HG02943 (cell line): ENCODE results near the gene CENPF.
"Not testable (repeated sequence)": the region's sequence is repeated elsewhere in the genome, so short reads cannot be mapped to it uniquely, and the experiment has no call there.

Source experiments
- ATAC-seq: cut with Tn5 transposase; IDR thresholded peaks from one replicate; pipeline ENCODE4 v1.9.1; 2021; ENCODE audit warnings: mild to moderate bottlenecking, low read depth, moderate library complexity; ENCODE audit not compliant: unreplicated experiment

CENPF gene

DNA sequence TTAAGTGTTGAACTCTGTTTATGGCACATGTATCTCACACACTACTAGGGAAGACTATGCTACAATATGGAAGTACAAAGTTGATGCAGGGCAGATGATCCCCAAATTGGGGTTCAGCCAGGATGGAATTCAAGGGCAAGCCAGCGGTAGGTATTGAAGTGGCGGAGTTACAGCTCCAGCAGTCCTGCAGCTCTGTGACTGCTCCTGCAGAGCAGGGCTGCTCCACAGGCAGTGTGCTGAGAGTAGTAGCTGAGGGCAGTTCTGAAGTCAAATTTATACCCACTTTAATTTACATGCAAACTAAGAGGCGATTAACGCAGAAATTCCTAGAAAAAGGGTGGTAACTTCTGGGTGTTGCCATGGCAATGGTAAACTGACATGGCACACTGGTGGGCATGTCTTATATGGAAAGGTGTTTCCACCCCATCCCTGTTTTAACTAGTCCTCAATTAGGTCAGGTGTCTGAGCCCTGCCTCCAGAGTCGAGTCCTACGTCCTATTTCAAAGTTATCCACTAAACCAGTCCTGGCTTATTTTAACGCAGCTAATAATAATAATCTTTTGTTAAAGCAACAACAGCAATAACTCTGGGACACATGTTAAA, 20.6 kb upstream of the CENPF start:
- ATAC-seq = no peak

- ATAC-seq = no peak
These were observed 19.9 kb upstream of the CENPF start for GRCh38 chr1:214583113-214583512.

DNA sequence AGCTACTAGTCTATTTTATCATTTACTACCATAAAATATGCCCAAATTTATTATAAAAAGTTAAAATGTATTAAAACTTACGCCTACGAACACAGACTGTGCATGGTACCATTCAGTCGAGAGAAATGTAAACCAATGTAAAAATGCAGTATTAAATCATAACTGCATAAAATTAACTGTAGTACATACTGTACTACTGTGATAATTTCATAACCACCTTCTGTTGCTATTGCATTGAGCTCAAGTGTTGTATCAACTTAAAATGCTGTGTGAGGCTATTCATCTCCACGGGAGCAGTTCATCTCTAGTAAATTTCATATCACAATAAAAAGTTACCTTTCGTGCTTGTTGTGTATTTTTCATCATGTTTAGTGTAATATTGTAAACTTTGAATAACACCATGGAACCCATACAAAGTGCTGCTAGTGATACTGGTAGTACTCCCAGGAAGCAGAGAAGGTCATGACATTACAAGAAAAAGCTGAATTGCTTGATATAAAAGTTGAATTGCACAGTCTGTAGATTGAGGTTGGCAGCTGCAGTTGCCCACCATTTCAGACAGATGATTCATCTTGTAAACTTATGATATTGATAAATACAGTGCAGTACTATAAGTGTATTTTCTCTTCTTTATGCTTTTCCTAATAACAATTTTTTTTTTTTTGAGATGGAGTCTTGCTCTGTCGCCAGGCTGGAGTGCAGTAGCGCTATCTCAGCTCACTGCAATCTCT, 19.0 kb upstream of the CENPF start:
- ATAC-seq = no peak

DNA sequence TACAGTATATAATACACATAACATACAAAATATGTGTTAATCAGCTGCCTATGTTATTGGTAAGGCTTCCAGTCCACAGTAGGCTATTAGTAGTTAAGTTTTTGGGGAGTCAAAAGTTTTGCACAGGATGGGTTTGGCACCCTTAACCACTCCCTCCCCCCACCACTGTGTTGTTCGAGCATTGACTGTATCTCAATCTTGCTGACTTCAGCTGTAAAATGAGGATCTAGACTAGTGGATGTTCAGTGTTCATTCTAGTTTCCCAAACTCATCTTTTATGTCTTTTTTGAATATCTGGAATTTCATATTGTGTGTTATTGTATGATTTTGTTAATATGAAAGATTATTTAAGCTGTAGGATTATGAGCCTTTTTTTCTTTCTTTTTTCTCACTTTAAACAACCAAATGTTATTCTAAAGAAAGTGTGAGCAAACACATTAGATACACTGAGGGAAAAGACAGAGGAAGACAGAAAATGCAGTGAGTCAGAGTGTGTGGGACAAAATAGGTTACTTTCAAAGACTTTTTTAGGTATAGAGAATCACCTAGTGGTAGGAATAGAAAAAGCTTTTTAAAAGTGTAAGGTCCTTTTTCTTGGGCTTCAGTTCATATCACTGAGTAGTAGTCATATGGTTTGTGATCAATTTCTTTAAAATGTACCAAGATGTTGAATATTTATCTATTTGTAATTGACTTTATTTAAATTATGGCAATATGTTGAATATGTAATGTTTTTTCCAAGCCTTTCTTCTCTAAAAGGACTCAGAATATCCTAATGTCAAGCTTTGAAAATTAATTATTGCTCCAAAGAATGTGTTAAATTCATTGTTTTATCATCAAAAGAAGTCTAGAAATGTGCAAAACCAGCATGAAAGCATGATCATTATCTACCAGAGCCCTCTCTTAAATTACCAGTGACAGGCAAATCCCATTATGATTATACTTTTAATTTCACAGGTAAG, 17.9 kb upstream of the CENPF start:
- ATAC-seq = no peak

- ATAC-seq = no peak
These were observed 16.4 kb upstream of the CENPF start for GRCh38 chr1:214586621-214587020.

DNA sequence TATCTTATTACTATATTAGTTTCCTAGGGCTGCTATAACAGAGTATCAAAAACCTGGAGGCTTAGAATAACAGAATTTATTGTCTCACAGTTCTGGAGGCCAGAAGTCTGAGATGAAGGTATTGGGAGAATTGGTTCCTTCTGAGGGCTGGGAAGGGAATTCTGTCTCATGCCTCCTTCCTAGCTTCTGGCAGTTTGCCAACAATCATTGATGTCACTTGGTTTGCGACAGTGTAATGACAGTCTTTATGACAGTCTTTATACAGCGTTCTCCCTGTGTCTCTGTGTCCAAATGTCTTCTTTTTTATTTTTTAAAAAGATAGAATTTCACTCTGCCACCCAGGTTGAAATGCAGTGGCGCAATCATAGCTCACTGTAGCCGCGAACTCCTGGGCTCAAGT, 15.8 kb upstream of the CENPF start:
- ATAC-seq = no peak

DNA sequence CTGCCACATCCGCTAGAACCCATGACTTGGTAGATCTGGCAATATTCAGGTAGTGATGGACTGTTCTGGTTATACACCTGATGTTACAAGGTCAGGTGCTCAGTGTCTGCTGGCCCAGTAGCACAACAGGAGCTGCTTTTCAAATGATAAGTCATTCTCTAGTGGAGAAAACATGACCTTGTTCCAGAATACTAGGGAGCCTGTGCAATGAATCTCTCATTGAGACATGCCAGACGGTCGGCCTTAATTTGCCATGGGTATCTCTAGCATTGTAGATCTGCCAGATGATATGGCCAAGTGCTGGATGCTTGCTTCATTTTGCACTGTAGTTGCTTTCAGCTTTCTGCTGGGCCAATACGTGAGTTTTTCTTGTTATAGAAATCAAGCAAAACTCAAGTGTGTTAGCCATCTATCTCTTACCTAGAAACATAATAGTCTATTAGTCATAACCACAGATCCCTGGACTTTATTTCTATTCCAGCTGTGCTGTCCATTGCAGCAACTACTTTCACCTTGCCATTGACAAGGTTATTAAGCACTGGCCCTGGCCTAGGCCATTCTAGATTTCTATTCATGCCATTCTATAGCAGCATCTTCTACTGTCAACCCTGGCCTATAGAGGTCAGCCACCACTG, 13.9 kb upstream of the CENPF start:
- ATAC-seq = no peak

DNA sequence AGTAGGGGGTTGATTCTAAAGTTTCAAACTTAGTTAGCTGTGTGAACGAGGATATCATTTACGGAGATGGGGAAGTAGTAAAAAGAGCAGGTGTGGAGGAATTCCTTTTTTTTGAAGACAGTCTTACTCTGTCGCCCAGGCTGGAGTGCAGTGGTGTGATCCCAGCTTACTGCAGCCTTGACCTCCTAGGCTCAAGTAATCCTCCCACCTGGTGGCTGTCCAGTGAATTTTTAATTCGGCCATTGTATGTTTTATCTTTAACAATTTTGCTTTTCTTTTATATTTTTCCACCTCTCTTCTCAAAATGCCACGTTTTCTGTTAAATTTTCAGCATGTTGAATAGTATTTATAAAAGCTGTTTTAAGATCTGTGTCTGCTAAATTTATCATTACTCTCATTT, 12.3 kb upstream of the CENPF start:
- ATAC-seq = no peak

GRCh38 chr1:214591918-214592317, 11.1 kb upstream of the CENPF start:
- ATAC-seq = not testable (repeated sequence)

DNA sequence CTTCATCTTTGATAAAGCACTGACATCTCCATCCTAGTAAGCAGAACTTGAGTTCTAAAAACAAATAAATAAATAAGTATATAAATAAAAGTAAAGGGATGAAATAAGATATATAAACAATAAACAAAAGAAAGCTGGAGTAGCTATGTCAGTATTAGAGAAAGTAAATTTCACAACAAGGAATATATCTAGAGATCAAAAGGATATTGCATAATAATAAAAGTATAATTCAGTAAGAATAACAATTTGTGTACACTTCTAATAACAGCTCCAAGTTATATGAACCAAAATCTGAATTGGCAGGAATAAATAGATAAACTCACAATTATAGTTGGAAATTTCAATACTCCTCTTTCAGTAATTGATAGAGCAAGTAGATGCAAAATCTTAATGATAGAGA, 9.8 kb upstream of the CENPF start:
- no peak for ATAC-seq

DNA sequence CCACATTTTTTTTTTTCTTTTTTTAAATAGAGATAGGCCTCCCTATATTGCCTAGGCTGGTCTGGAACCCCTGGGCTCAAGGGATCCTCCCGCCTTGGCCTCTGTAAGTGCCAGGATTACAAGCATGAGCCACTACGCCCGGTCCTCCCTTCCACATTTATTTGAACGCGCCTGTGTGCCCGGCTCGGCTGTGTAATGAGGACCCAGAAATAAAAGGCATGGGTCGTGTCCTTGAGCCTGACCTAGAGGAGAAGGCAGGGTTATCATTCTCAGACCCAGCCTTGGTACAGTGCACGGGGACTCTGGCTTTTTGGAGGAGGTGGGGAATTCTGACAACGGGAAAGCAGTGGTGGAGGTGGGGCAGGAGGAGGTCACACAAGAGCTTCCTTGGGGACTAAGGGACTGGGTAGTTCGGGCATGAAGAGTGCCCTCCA, 841 bp downstream of the CENPF start:
- no peak for ATAC-seq

DNA sequence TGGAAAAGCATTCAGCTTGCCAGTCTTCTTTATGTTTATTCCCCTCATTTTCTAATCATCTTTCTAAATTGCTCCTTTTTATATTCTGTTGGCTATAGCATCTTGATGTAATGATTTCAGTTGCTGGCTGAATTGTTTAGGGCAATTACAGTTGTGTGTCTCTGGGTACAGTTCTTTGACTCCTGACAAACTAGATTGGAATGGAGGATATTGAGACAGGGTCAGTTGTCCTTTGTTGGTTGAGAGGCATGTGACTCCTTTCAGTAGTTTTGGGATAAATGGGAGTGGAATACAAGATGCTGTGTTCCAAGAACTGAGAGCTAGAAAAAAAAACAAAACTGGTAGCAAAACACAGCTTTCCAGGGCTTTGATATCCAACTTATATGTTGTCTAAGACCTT, 1.5 kb downstream of the CENPF start:
- ATAC-seq = no peak

GRCh38 chr1:214605484-214605883, 2.5 kb downstream of the CENPF start:
- not testable (repeated sequence) for ATAC-seq

- ATAC-seq = not testable (repeated sequence)
These were observed 3.2 kb downstream of the CENPF start for GRCh38 chr1:214605933-214606925.

DNA sequence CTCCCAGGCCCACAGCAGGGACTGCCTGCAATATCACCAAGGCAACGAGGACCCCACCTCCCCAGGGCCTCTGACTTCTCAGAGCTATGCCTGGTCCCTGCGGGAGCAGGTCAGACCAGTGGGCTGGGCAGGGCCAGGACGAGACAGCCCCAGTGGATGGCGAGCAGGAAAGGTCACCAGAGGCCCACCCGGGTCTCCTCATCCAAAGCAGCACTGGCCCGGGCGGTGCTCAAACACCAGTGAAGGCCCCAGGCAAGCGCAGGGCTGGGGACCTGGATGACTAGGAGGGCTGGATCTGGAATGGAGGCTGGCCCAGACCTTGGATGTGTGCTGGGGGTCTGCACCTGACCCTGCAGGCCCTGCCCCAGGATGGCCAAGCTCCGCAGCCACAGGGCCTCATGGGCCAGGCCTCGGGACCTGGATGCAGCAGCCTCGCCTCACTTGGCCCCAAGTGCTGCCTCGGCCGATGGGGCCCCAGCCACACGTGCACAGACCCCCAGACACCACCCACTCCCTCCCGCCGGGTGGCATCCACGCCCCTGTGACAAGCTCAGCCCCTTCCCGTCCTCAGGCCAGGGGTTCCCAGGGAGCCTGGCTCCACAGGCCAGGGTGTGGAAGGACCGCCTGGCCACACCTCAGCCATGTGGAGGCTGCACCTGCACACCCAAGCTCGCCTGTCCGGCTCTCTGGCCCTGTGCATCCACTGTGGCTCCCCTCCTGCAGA, 4.7 kb downstream of the CENPF start:
- not testable (repeated sequence) for ATAC-seq

GRCh38 chr1:214608216-214608783, 5.3 kb downstream of the CENPF start:
- not testable (repeated sequence) for ATAC-seq

- ATAC-seq = not testable (repeated sequence)
These were observed 5.8 kb downstream of the CENPF start for GRCh38 chr1:214608817-214609216.

GRCh38 chr1:214609692-214610091, 6.7 kb downstream of the CENPF start:
- ATAC-seq = no peak
